K562 (cell line): ENCODE results near the gene GPR108. TPM values are rescaled to one million over a fixed set of nuclear protein-coding genes. Genes with fewer than 3 reads are reported as not detected.

Experiments used
- C11orf30 ChIP-seq: fragments of 450-650 bp; IDR thresholded peaks from 2 replicates; pipeline ENCODE4 v1.6.1; 2016; ENCODE audit warnings: low read depth, mild to moderate bottlenecking
- CEBPB ChIP-seq: fragments of 450-650 bp; IDR thresholded peaks from 2 replicates; pipeline ENCODE4 v1.6.1; 2016; ENCODE audit warnings: missing genetic modification characterization, missing compliant biosample characterization
- CSDE1 ChIP-seq, 2 experiments: fragments of 450-650 bp; IDR thresholded peaks; 2 replicates each; pipeline ENCODE4 v1.6.1; 2016; ENCODE audit warnings: mild to moderate bottlenecking in 1 of 2
- ELF4 ChIP-seq: fragments of 450-650 bp; formaldehyde crosslinking; IDR thresholded peaks from 2 replicates; pipeline ENCODE4 v1.4.0; 2022; ENCODE audit warnings: missing genetic modification characterization
- FOXK2 ChIP-seq, 2 experiments: fragments of 450-650 bp; IDR thresholded peaks in 1 of 2; conservative IDR thresholded peaks in 1 of 2; 2 replicates each; pipeline ENCODE4 v1.6.1; 2016; ENCODE audit warnings: low read depth in 2 of 2, mild to moderate bottlenecking in 1 of 2
- KDM4B ChIP-seq, 2 experiments: fragments of 450-650 bp in 1 of 2; sonication (generic) in 1 of 2; IDR thresholded peaks; 2 replicates each; pipeline ENCODE4 v1.6.1; 2016 to 2017; ENCODE audit warnings: borderline replicate concordance in 2 of 2, antibody characterized with exemption in 1 of 2, low read depth in 1 of 2, mild to moderate bottlenecking in 1 of 2
- KLF13 ChIP-seq: fragments of 450-650 bp; IDR thresholded peaks from 2 replicates; pipeline ENCODE4 v1.6.1; 2016; ENCODE audit warnings: missing genetic modification characterization, low read depth, mild to moderate bottlenecking, missing compliant biosample characterization, moderate library complexity, borderline replicate concordance
- MLLT1 ChIP-seq, 2 experiments: fragments of 450-650 bp; IDR thresholded peaks; 2 replicates each; pipeline ENCODE4 v1.6.1; 2016
- RB1 ChIP-seq: fragments of 450-650 bp; IDR thresholded peaks from 2 replicates; pipeline ENCODE4 v1.6.1; 2017; ENCODE audit warnings: low read depth, mild to moderate bottlenecking
- TFAP4 ChIP-seq: sonication (generic); formaldehyde crosslinking; IDR thresholded peaks from 2 replicates; pipeline ENCODE4 v1.8.0; 2022; ENCODE audit warnings: missing genetic modification reagents, mild to moderate bottlenecking, moderate library complexity, borderline replicate concordance
- ZBTB40 ChIP-seq, 2 experiments: fragments of 450-650 bp in 1 of 2; sonication (generic) in 1 of 2; formaldehyde crosslinking in 1 of 2; IDR thresholded peaks; 2 replicates each; pipeline versions ENCODE4 v1.7.1 to v1.9.0; 2016 to 2022; ENCODE audit warnings: inconsistent platforms in 1 of 2, mild to moderate bottlenecking in 1 of 2, missing genetic modification reagents in 1 of 2
- polyA plus RNA-seq, 8 experiments: library from polyadenylated mRNA; depleted of rRNA in 4 of 8; stranded (reverse) in 5 of 8; unstranded in 3 of 8; fragments of >200 nt; fragmentation: Nextera tagmentation in 2 of 8; fragmentation: Illumina TruSeq in 1 of 8; extraction: Ambion mirVana in 2 of 8; extraction: Trizol in 1 of 8; gene quantifications; 2 replicates each; pipeline versions ENCODE4 v1.2.1 to v1.2.3, GENCODE V29; 2011 to 2014; ENCODE audit warnings: inconsistent platforms in 1 of 8, missing spikeins in 1 of 8
- total RNA-seq, 7 experiments: library from RNA; depleted of rRNA in 6 of 7; stranded (reverse); fragments of >200 nt in 6 of 7; fragmentation: Illumina TruSeq in 2 of 7; extraction: Trizol in 2 of 7; gene quantifications; 2 replicates each; pipeline versions ENCODE4 v1.2.1 to v1.2.3, GENCODE V29; 2011 to 2021; ENCODE audit warnings: low replicate concordance in 1 of 7
- TF ChIP-seq, protein P1 (sequence below): fragments of 250-450 bp; sonication (Bioruptor Pico); IDR thresholded peaks from 2 replicates; pipeline ENCODE4 v1.5.0; 2021; ENCODE audit warnings: mild to moderate bottlenecking, borderline replicate concordance

The GPR108 gene
- total and polyA plus RNA-seq, 9 of the 15 experiments (the other 6 are each of a cell fraction or from before 2014, with no cell fraction given) = 2.4 to 33.2 (median 24.4) TPM

DNA sequence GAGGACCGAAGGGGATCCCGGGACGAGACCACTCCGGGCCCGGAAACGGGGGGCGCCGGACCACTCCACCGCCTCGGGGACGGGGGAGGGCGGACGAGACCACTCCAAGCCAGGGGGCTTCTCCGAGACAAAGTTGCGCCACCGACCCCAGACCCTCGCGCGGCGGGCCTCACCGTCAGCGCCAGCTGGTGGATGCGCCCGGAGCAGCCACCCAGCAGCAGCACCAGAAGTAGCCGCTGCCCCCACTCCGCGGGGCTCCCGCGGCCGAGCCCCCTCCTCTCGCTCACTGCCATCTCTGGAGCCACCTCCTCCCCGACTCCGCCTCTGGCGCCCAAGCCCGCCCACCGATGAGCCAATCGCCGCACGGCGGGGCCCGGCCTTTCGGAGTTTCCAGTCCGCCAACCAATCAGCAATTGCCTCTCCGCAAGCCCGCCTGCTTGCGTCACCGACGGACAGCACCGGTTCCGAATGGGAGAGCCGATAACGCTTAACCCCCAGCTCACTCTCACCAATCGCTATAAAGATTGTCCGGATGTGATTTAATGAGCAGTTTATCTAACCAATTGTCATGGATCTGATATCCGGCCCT, at the start of gene GPR108 (continued):
- no peak for TF ChIP-seq TFAP4 (CRISPR knock-in tag)
- TF ChIP-seq C11orf30 = 0 out of 2 replicates have a peak, but pooled peaks have one; percentile 10
- TF ChIP-seq RB1 = peak; percentile 94; the same call in 1 of the 2 replicates
- TF ChIP-seq ELF4 (CRISPR knock-in tag) = 0 out of 2 replicates have a peak, but pooled peaks have one; percentile 28
- peak; percentile 83 for TF ChIP-seq CEBPB (tag)
- TF ChIP-seq FOXK2 (conservative IDR thresholded peaks at IDR 0.05 in 1 of 2, IDR thresholded peaks at IDR 0.05 in 1 of 2; ENCODE audit: low read depth in 2 of 2) = peak in 1 of 2 experiments; percentile 100; a peak in 2 of 4 replicates
- TF ChIP-seq MLLT1 (IDR thresholded peaks at IDR 0.05) = peak in 1 of 2 experiments; percentile 99; a peak in 2 of 4 replicates
- no peak; the same call in 1 of the 2 replicates for TF ChIP-seq KLF13 (tag)
- no peak; a peak in 1 of 4 replicates for TF ChIP-seq CSDE1 (IDR thresholded peaks at IDR 0.05)
- TF ChIP-seq KDM4B (IDR thresholded peaks at IDR 0.05; ENCODE audit: borderline replicate concordance in 2 of 2, low read depth in 1 of 2) = peak in 1 of 2 experiments; percentile 51; a peak in 1 of 4 replicates
- peak; percentile 61 for TF ChIP-seq ZBTB40 (IDR thresholded peaks at IDR 0.05)
- TF ChIP-seq ZBTB40 (CRISPR knock-in tag; IDR thresholded peaks at IDR 0.05) = no peak
- TF ChIP-seq, protein P1, sequence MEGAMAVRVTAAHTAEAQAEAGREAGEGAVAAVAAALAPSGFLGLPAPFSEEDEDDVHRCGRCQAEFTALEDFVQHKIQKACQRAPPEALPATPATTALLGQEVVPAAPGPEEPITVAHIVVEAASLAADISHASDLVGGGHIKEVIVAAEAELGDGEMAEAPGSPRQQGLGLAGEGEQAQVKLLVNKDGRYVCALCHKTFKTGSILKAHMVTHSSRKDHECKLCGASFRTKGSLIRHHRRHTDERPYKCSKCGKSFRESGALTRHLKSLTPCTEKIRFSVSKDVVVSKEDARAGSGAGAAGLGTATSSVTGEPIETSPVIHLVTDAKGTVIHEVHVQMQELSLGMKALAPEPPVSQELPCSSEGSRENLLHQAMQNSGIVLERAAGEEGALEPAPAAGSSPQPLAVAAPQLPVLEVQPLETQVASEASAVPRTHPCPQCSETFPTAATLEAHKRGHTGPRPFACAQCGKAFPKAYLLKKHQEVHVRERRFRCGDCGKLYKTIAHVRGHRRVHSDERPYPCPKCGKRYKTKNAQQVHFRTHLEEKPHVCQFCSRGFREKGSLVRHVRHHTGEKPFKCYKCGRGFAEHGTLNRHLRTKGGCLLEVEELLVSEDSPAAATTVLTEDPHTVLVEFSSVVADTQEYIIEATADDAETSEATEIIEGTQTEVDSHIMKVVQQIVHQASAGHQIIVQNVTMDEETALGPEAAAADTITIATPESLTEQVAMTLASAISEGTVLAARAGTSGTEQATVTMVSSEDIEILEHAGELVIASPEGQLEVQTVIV (CRISPR knock-in tag) = no peak
